ENCODE measurements around the gene FBLN1.

FBLN1 gene

GRCh38 chr22:45579806-45580725, 77.4 kb downstream of the FBLN1 start:
- no peak for TF ChIP-seq ZFX (IDR thresholded peaks at IDR 0.05; ENCODE audit: borderline replicate concordance)
- TF ChIP-seq, protein P1, sequence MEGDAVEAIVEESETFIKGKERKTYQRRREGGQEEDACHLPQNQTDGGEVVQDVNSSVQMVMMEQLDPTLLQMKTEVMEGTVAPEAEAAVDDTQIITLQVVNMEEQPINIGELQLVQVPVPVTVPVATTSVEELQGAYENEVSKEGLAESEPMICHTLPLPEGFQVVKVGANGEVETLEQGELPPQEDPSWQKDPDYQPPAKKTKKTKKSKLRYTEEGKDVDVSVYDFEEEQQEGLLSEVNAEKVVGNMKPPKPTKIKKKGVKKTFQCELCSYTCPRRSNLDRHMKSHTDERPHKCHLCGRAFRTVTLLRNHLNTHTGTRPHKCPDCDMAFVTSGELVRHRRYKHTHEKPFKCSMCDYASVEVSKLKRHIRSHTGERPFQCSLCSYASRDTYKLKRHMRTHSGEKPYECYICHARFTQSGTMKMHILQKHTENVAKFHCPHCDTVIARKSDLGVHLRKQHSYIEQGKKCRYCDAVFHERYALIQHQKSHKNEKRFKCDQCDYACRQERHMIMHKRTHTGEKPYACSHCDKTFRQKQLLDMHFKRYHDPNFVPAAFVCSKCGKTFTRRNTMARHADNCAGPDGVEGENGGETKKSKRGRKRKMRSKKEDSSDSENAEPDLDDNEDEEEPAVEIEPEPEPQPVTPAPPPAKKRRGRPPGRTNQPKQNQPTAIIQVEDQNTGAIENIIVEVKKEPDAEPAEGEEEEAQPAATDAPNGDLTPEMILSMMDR (IDR thresholded peaks at IDR 0.05) = no peak
- H3K27ac ChIP-seq = no peak overlapping the region

DNA sequence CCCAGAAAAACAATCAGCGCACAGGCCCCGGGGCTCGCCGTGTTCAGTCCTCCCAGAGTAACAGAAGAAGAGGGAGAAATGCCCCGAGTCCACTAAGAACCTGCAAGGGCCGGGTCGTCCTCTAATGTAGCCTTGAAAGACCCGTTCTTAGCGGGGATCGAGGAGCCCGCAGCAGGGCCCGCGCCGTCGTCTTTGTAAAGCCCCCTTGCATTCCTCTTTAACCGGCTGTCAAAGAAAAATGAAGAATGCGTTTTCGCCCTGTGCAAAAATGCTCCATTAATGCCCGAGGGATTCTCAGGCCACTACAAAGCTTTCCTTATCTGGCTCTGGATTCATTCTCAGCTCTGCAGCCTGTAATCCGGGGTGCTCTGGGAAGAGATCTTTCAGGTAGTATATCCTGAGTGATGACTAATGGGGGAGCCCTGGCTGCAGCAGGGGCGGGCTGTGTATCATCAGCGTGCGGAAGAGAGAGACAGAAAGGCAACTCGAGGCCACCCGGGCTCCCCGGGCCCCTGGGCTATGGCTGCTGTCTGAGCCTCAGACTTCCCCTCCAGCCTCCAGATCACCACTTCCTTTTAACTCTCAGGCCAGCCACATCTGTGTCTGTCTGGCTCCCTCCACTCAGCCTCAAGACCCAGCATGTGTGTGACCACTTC, 78.2 kb downstream of the FBLN1 start:
- TF ChIP-seq ZFX (IDR thresholded peaks at IDR 0.05; ENCODE audit: borderline replicate concordance) = no peak
- TF ChIP-seq, protein P1 (IDR thresholded peaks at IDR 0.05) = no peak
- H3K27ac ChIP-seq = no peak overlapping the region

- H3K27ac ChIP-seq = no peak overlapping the region
Measured at GRCh38 chr22:45581549-45582080, 78.9 kb downstream of the FBLN1 start.

DNA sequence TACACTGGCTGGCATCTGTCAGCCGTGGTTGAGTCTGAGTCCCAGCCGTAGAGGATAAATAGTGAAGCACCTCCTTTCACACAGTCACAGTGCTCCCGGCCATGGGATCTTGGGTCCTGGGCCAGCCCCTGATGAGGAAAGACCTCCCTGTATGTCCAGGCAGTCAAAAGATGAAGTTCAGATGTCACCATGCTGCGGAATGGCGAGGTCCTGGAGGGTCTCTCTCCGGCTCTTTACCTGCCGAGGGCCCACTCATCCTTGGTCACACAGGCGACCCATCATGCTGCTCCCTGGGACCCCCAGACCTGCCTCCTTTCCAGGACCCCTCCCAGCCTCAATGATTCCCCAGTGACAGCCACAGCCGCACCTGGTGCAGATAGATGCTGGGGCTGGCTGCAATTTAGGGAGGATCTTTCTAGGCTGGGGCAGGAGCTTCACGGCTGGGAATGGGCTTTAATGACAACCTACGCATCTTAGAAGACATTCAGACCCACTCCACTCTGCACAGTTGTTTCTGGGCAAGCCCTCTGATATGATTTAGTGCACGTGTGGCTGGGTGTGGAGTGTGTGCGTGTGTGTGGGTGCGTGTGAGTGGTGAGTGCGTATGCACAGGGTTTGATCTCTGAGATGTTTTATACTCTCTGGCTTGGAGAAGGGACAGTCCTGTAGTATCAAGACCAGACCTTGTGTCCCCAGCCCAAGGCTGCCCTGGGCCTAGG, 79.7 kb downstream of the FBLN1 start:
- H3K27ac ChIP-seq = no peak overlapping the region
- TF ChIP-seq, protein P1 (IDR thresholded peaks at IDR 0.05) = no peak
- no peak for TF ChIP-seq ZFX (IDR thresholded peaks at IDR 0.05; ENCODE audit: borderline replicate concordance)

More at GRCh38 chr22:45581549-45582080, 78.9 kb downstream of the FBLN1 start:
- TF ChIP-seq, protein P1 (IDR thresholded peaks at IDR 0.05) = no peak
- TF ChIP-seq ZFX (IDR thresholded peaks at IDR 0.05; ENCODE audit: borderline replicate concordance) = no peak

GRCh38 chr22:45582955-45583320, 80.3 kb downstream of the FBLN1 start:
- TF ChIP-seq, protein P1 (IDR thresholded peaks at IDR 0.05) = no peak
- TF ChIP-seq ZFX (IDR thresholded peaks at IDR 0.05; ENCODE audit: borderline replicate concordance) = no peak
- no peak overlapping the region for H3K27ac ChIP-seq

- no peak for TF ChIP-seq ZFX (IDR thresholded peaks at IDR 0.05; ENCODE audit: borderline replicate concordance)
- TF ChIP-seq, protein P1 (IDR thresholded peaks at IDR 0.05) = no peak
- no peak overlapping the region for H3K27ac ChIP-seq
Measured at GRCh38 chr22:45583504-45583903, 80.8 kb downstream of the FBLN1 start.
